ENCODE data around the gene VGLL3.

The VGLL3 gene

GRCh38 chr3:86990734-86991481 is at the start of gene VGLL3:
Gene VGLL3 (minus strand): TSS chr3:86991149. CDS start chr3:86990743, 406 bp downstream.
- Histone ChIP-seq H3K27ac (ENCODE audit: low read length) (no peak within 1 kb of the TSS), H4K20me1 (ENCODE audit: insufficient read depth, low read length) (no peaks in the 10 kb centered on the region), H3K27me3 (ENCODE audit: insufficient read depth, low read length, poor library complexity) (no peaks in the 10 kb centered on the region), H3K4me3 (ENCODE audit: low read depth in 1 of 2, low read length in 2 of 2) (no peak within 1 kb of the TSS), H3K36me3 (ENCODE audit: insufficient read depth, low read length) (no peaks in the 10 kb centered on the region), H3K9ac (ENCODE audit: low read depth, low read length) (no peak within 1 kb of the TSS), H2AFZ (ENCODE audit: low read depth, low read length) (no peak within 1 kb of the TSS), H3K79me2 (ENCODE audit: insufficient read depth, low read length) (no peaks in the 10 kb centered on the region), H3K9me3 (ENCODE audit: insufficient read depth, low read length, severe bottlenecking) (no peaks in the 10 kb centered on the region), H3K4me1 (ENCODE audit: insufficient read depth, low read length) (no peaks in the 10 kb centered on the region), H3K4me2 (ENCODE audit: insufficient read depth, low read length) (no peak within 1 kb of the TSS)
- DNase-seq: no peak
- no peak for TF ChIP-seq CTCF (IDR thresholded peaks at IDR 0.05; ENCODE audit: borderline replicate concordance, extremely low read depth, low read length, poor library complexity, severe bottlenecking)
- TF ChIP-seq EZH2 (IDR thresholded peaks at IDR 0.05; ENCODE audit: borderline replicate concordance, low read depth, low read length, severe bottlenecking): no peak
- no peak for ATAC-seq (ENCODE audit: insufficient read depth, low read depth)

- Histone ChIP-seq H3K4me2 (ENCODE audit: insufficient read depth, low read length) (no peak overlapping the region), H3K9me3 (ENCODE audit: insufficient read depth, low read length, severe bottlenecking) (no peaks in the 10 kb centered on the region), H4K20me1 (ENCODE audit: insufficient read depth, low read length) (no peaks in the 10 kb centered on the region), H3K27ac (ENCODE audit: low read length) (no peak overlapping the region), H2AFZ (ENCODE audit: low read depth, low read length) (no peak overlapping the region), H3K36me3 (ENCODE audit: insufficient read depth, low read length) (no peaks in the 10 kb centered on the region), H3K79me2 (ENCODE audit: insufficient read depth, low read length) (no peaks in the 10 kb centered on the region), H3K9ac (ENCODE audit: low read depth, low read length) (no peak overlapping the region), H3K4me3 (ENCODE audit: low read depth in 1 of 2, low read length in 2 of 2) (no peak overlapping the region), H3K4me1 (ENCODE audit: insufficient read depth, low read length) (no peaks in the 10 kb centered on the region), H3K27me3 (ENCODE audit: insufficient read depth, low read length, poor library complexity) (no peaks in the 10 kb centered on the region)
- no peak for TF ChIP-seq CTCF (IDR thresholded peaks at IDR 0.05; ENCODE audit: borderline replicate concordance, extremely low read depth, low read length, poor library complexity, severe bottlenecking)
- no peak for TF ChIP-seq EZH2 (IDR thresholded peaks at IDR 0.05; ENCODE audit: borderline replicate concordance, low read depth, low read length, severe bottlenecking)
- DNase-seq (no peak), ATAC-seq (ENCODE audit: insufficient read depth, low read depth) (no peak)
Observed at GRCh38 chr3:87037652-87038051, 46.7 kb upstream of the VGLL3 start.

- Histone ChIP-seq H3K4me1 (ENCODE audit: insufficient read depth, low read length) (no peaks in the 10 kb centered on the region), H3K27ac (ENCODE audit: low read length) (no peak overlapping the region), H3K79me2 (ENCODE audit: insufficient read depth, low read length) (no peaks in the 10 kb centered on the region), H3K4me2 (ENCODE audit: insufficient read depth, low read length) (no peak overlapping the region), H3K9me3 (ENCODE audit: insufficient read depth, low read length, severe bottlenecking) (no peaks in the 10 kb centered on the region), H3K4me3 (ENCODE audit: low read depth in 1 of 2, low read length in 2 of 2) (no peak overlapping the region), H3K27me3 (ENCODE audit: insufficient read depth, low read length, poor library complexity) (no peaks in the 10 kb centered on the region), H2AFZ (ENCODE audit: low read depth, low read length) (no peak overlapping the region), H4K20me1 (ENCODE audit: insufficient read depth, low read length) (no peaks in the 10 kb centered on the region), H3K9ac (ENCODE audit: low read depth, low read length) (no peak overlapping the region), H3K36me3 (ENCODE audit: insufficient read depth, low read length) (no peaks in the 10 kb centered on the region)
- TF ChIP-seq CTCF (IDR thresholded peaks at IDR 0.05; ENCODE audit: borderline replicate concordance, extremely low read depth, low read length, poor library complexity, severe bottlenecking): no peak
- TF ChIP-seq EZH2 (IDR thresholded peaks at IDR 0.05; ENCODE audit: borderline replicate concordance, low read depth, low read length, severe bottlenecking): no peak
- DNase-seq (no peak), ATAC-seq (ENCODE audit: insufficient read depth, low read depth) (no peak)
Observed at GRCh38 chr3:87036671-87037070, 45.7 kb upstream of the VGLL3 start.
